Activated CD4-positive, alpha-beta T cell treated with anti-CD3 and anti-CD28 coated beads, Interleukin-2, amount 10 ng/mL, durations not matched to agents 7 days and 5 days (primary cell): Measurements from ENCODE around the gene DZIP1. TPM values are rescaled to one million over a fixed set of nuclear protein-coding genes. Genes with fewer than 3 reads are reported as not detected.

Experiments used
- CTCF ChIA-PET: fragments of 350-600 bp; sonication (Branson Sonifier 250); formaldehyde crosslinking; loops from one replicate; lab custom pipeline; 2021; ENCODE audit warnings: antibody characterized with exemption; lab: Charles Lee
- POLR2A ChIA-PET: fragments of 350-600 bp; sonication (Branson Sonifier 250); formaldehyde crosslinking; loops from one replicate; lab custom pipeline; 2021; ENCODE audit warnings: antibody characterized with exemption; lab: Charles Lee
- DNase-seq: peaks from one replicate; pipeline ENCODE4 v3.0.0-alpha.2; 2020
- H3K27ac Mint-ChIP-seq: one replicate; pipeline ENCODE4 v1.8.0; 2021; ENCODE audit warnings: mild to moderate bottlenecking, moderate library complexity, mixed read lengths
- H3K27me3 Mint-ChIP-seq: one replicate; pipeline ENCODE4 v1.8.0; 2021; ENCODE audit warnings: mixed read lengths
- H3K36me3 Mint-ChIP-seq: one replicate; pipeline ENCODE4 v1.8.0; 2021; ENCODE audit warnings: low read depth, mixed read lengths
- H3K4me1 Mint-ChIP-seq: one replicate; pipeline ENCODE4 v1.8.0; 2021; ENCODE audit warnings: mixed read lengths
- H3K4me3 Mint-ChIP-seq: one replicate; pipeline ENCODE4 v1.8.0; 2021; ENCODE audit warnings: mild to moderate bottlenecking, moderate library complexity, mixed read lengths
- H3K9me3 Mint-ChIP-seq: one replicate; pipeline ENCODE4 v1.8.0; 2021; ENCODE audit warnings: mixed read lengths
- total RNA-seq, 2 experiments: library from RNA; stranded (reverse); gene quantifications; one replicate each; pipeline ENCODE4 v1.2.3, GENCODE V29; 2021

Gene DZIP1
- total RNA-seq, 2 experiments from 2014 or later = 0.05 to 0.15 TPM

DNA sequence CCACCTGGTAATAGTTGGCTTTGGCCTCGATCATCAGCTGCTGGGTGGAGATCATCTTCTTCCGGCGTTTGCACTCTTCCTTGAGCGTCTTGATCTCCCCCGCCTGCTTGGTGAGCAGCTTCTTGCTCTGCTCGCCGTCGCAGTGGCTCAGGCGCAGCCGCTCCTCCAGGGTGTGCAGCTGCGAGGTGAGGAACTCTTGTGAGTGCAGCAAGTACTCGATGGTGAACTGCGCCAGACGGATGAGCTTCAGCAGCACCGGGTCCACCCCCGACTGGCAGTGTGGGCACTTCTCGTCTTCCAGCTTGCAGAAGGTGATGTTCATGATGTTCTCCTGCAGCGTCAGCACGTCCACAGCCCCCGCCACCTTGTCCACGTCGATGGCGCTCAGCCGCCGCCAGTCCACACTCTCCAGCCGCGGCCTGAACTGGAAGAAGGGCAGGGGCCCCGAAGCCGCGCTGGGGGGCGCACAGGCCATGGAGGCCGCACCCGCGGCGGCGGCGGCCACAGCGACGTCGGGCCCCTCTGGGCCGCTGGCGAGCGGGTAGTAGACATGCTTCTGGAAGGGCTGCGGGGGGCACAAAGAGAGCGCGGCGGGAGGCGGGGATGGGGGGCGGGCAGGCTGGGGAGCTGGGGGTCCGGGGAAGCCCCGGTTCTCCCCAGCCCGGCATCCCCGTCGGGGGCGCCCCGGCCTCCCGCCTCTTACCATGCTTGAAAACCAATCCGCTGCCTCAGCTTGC, 3.0 kb downstream of the DZIP1 start:
- POLR2A ChIA-PET = no interaction called here
- DNase-seq = no peak
- Mint-ChIP-seq H3K36me3 (no peaks in the 10 kb centered on the region), H3K4me3 (no peak overlapping the region), H3K4me1 (peaks cover 21% of the 10 kb centered on the region), H3K27me3 (peaks cover 47% of the 10 kb centered on the region), H3K27ac (no peak overlapping the region), H3K9me3 (no peaks in the 10 kb centered on the region)
- CTCF ChIA-PET = no interaction called here

DNA sequence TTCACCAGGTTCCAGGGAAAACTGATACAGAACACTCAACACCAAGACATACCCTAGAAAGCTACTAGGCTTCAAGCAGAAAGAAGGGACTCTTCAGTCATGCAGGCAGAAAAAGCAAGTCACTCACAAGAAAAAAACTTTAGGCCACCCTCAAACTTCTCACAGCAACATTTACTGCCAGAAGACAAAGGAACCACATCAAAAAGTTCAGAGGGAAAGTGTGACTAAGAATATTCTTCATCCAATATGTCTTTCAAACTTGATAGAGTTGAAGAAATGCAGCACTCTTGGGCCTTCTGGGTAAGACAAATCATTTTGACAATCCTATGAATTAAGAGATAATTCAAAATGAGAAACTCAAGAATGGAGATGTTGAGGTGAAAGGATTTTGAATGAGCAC, 7.7 kb downstream of the DZIP1 start:
- peak; percentile 18 for DNase-seq
- Mint-ChIP-seq H3K36me3 (no peaks in the 10 kb centered on the region), H3K27me3 (peaks cover 25% of the 10 kb centered on the region), H3K9me3 (no peaks in the 10 kb centered on the region), H3K27ac (peak overlapping the region; percentile 6), H3K4me3 (no peak overlapping the region), H3K4me1 (peaks cover 16% of the 10 kb centered on the region)
- CTCF ChIA-PET = interaction anchor here (0.6 kb wide), 1 partner anchor 24 kb away, joined by 6 read pairs; no protein-coding TSS in a partner anchor
- POLR2A ChIA-PET = interaction anchor here (0.7 kb wide), 1 partner anchor 223 kb away, joined by 5 read pairs; no protein-coding TSS in a partner anchor

- no peaks in the 10 kb centered on the region for H3K36me3 Mint-ChIP-seq
- peaks cover 22% of the 10 kb centered on the region for H3K27me3 Mint-ChIP-seq
- peaks cover 1% of the 10 kb centered on the region for H3K4me1 Mint-ChIP-seq
- DNase-seq = no peak
- ChIA-PET CTCF (no interaction called here), POLR2A (no interaction called here)
- H3K4me3 Mint-ChIP-seq = no peak overlapping the region
- H3K27ac Mint-ChIP-seq = no peak overlapping the region
- H3K9me3 Mint-ChIP-seq = no peaks in the 10 kb centered on the region
Measured at GRCh38 chr13:95630593-95630992, 13.9 kb downstream of the DZIP1 start.

DNA sequence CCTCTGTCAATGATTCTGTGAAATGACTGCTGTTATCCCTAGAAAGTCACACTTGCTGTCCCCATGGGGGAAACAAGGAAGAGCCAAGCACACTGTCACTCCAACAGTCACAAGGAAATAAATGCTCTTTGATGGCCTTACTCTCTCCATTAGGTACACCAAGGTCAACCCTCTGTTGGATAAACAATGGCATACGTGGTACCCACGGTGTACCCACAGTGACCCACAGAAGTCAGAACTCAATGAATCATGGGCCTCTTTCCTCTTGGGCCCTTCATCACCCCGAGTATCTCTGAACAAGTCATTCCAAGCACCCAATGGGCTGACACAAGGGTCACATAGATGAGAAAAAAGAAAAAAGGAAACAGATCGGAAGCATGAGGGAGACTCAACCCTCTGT, 15.4 kb downstream of the DZIP1 start:
- no peak for DNase-seq
- ChIA-PET POLR2A (no interaction called here), CTCF (no interaction called here)
- Mint-ChIP-seq H3K27me3 (peaks cover 23% of the 10 kb centered on the region), H3K9me3 (no peaks in the 10 kb centered on the region), H3K4me1 (no peaks in the 10 kb centered on the region), H3K27ac (no peak overlapping the region), H3K4me3 (no peak overlapping the region), H3K36me3 (no peaks in the 10 kb centered on the region)

DNA sequence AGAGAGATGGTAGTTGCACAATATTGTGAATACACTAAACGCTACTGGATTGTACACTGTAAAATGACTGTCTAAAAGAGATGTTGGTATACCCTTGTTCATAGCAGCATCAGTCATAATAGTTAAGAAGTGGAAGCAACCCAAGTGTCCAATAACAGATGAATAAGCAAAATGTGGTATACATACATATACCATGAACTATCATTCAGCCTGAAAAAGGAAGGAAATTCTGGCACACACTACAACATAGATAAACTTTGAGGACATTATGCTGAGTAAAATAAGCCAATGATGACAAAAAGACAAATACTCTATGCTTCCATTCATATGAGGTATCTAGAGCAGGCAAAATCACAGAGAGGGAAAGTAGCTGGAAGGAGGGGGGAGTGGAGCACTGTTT, 16.0 kb downstream of the DZIP1 start:
- no peak overlapping the region for H3K4me3 Mint-ChIP-seq
- POLR2A ChIA-PET = no interaction called here

DNA sequence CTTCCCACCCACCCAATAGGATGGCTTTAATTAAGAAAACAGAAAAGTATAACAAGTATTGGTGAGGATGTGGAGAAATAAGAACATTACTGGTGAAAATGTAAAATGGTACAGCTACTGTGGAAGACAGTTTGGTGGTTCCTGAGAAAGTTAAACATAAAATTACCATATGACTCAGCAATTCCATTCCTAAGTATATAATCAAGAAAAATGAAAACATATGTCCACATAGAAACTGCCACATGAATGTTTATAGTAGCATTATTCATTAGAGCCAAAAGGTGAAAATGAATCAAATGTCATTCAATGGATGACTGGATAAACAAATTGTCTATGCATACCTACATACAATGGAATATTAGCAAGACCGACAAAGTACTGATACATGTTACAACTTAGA, 16.9 kb downstream of the DZIP1 start:
- Mint-ChIP-seq H3K4me1 (no peaks in the 10 kb centered on the region), H3K27ac (no peak overlapping the region), H3K36me3 (no peaks in the 10 kb centered on the region), H3K27me3 (peaks cover 20% of the 10 kb centered on the region), H3K4me3 (no peak overlapping the region), H3K9me3 (no peaks in the 10 kb centered on the region)
- CTCF ChIA-PET = no interaction called here
- no peak for DNase-seq
- POLR2A ChIA-PET = no interaction called here

More for the DNA sequence above, 16.0 kb downstream of the DZIP1 start:
- Mint-ChIP-seq H3K27me3 (peaks cover 22% of the 10 kb centered on the region), H3K9me3 (no peaks in the 10 kb centered on the region), H3K36me3 (no peaks in the 10 kb centered on the region), H3K27ac (no peak overlapping the region), H3K4me1 (no peaks in the 10 kb centered on the region)
- CTCF ChIA-PET = no interaction called here
- no peak for DNase-seq

- Mint-ChIP-seq H3K36me3 (no peaks in the 10 kb centered on the region), H3K9me3 (no peaks in the 10 kb centered on the region), H3K4me3 (no peak overlapping the region), H3K27me3 (peaks cover 18% of the 10 kb centered on the region), H3K27ac (no peak overlapping the region), H3K4me1 (no peaks in the 10 kb centered on the region)
- ChIA-PET POLR2A (no interaction called here), CTCF (no interaction called here)
- no peak for DNase-seq
Measured at GRCh38 chr13:95626768-95627167, 17.7 kb downstream of the DZIP1 start.

- DNase-seq = peak; percentile 35
- Mint-ChIP-seq H3K27me3 (peaks cover 18% of the 10 kb centered on the region), H3K36me3 (no peaks in the 10 kb centered on the region), H3K4me3 (no peak overlapping the region), H3K4me1 (no peaks in the 10 kb centered on the region), H3K27ac (no peak overlapping the region), H3K9me3 (no peaks in the 10 kb centered on the region)
- ChIA-PET POLR2A (no interaction called here), CTCF (interaction anchor here (0.7 to 1.8 kb wide), 2 partner anchors 17 to 210 kb away, joined by 3 to 6 read pairs; no protein-coding TSS in a partner anchor)
Measured at GRCh38 chr13:95624020-95624419, 20.5 kb downstream of the DZIP1 start.

GRCh38 chr13:95623141-95623540, 21.4 kb downstream of the DZIP1 start:
- H3K27ac Mint-ChIP-seq = no peak overlapping the region
- no peaks in the 10 kb centered on the region for H3K4me1 Mint-ChIP-seq
- no peak for DNase-seq
- ChIA-PET POLR2A (no interaction called here), CTCF (no interaction called here)
- H3K36me3 Mint-ChIP-seq = no peaks in the 10 kb centered on the region
- H3K27me3 Mint-ChIP-seq = peaks cover 15% of the 10 kb centered on the region
- no peaks in the 10 kb centered on the region for H3K9me3 Mint-ChIP-seq
- no peak overlapping the region for H3K4me3 Mint-ChIP-seq

- H3K4me1 Mint-ChIP-seq = no peaks in the 10 kb centered on the region
- CTCF ChIA-PET = interaction anchor here (1.2 kb wide), 2 partner anchors 213 kb away, joined by 4 to 7 read pairs; no protein-coding TSS in a partner anchor
- POLR2A ChIA-PET = interaction anchor here (0.6 kb wide), 1 partner anchor 366 kb away, joined by 5 read pairs; no protein-coding TSS in a partner anchor
Measured at GRCh38 chr13:95620825-95621498, 23.5 kb downstream of the DZIP1 start.

DNA sequence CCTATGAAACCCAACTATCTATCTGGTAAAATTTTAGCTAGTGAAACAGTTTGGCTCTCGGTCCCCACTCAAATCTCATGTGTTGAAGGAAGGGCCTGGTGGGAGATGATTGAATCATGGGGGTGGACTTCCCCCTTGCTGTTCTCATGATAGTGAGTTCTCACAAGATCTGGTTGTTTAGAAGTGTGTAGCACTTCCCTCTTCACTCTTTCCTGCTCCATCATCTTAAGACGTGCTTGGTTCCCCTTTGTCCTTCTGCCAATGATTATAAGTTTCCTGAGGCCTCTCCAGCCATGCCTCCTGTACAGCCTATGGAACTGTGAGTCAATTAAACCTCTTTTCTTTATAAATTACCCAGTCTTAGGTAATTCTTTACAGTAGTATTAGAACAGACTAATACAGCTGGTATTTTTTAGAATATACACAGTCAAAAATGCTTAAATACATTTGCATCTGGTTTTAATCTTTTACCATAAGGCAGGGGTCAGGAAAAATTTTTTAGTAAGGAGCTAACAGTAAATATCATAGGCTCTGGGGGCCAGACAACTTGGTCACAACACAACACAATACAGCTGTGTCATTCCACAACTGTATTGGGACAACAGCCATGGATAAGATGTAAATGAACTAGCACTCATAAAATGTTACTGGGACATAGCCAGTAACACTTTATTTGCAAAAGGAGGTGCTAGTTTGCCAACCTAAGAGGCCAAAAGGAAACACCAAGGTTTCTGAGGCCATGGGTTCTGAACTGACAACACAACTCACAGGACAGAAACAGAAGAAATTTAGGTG, 24.3 kb downstream of the DZIP1 start:
- CTCF ChIA-PET = interaction anchor here (0.5 to 1.2 kb wide), 2 partner anchors 214 to 678 kb away, joined by 4 read pairs; no protein-coding TSS in a partner anchor
- Mint-ChIP-seq H3K9me3 (no peaks in the 10 kb centered on the region), H3K4me1 (no peaks in the 10 kb centered on the region), H3K27ac (no peak overlapping the region), H3K4me3 (no peak overlapping the region), H3K36me3 (no peaks in the 10 kb centered on the region), H3K27me3 (peaks cover 9% of the 10 kb centered on the region)
- no peak for DNase-seq
- POLR2A ChIA-PET = no interaction called here

More at GRCh38 chr13:95620825-95621498, 23.5 kb downstream of the DZIP1 start:
- Mint-ChIP-seq H3K36me3 (no peaks in the 10 kb centered on the region), H3K27ac (no peak overlapping the region), H3K4me3 (no peak overlapping the region), H3K27me3 (peaks cover 13% of the 10 kb centered on the region), H3K9me3 (no peaks in the 10 kb centered on the region)
- no peak for DNase-seq

GRCh38 chr13:95615539-95615938, 29.0 kb downstream of the DZIP1 start:
- ChIA-PET CTCF (interaction anchor here (1.3 kb wide), 1 partner anchor 218 kb away, joined by 3 read pairs; no protein-coding TSS in a partner anchor), POLR2A (no interaction called here)
- H3K9me3 Mint-ChIP-seq = no peaks in the 10 kb centered on the region
- H3K27ac Mint-ChIP-seq = no peak overlapping the region
- H3K4me3 Mint-ChIP-seq = no peak overlapping the region
- H3K4me1 Mint-ChIP-seq = no peaks in the 10 kb centered on the region
- DNase-seq = no peak
- peaks cover 8% of the 10 kb centered on the region for H3K27me3 Mint-ChIP-seq
- H3K36me3 Mint-ChIP-seq = no peaks in the 10 kb centered on the region
